HG02798 (cell line): ENCODE measurements around the gene ZNF763.
A peak's percentile ranks its signal among the peaks of the same experiment; 100 is the strongest.
"Not testable (repeated sequence)": the region's sequence is repeated elsewhere in the genome, so short reads cannot be mapped to it uniquely, and the experiment has no call there.

Source experiments
- ATAC-seq: cut with Tn5 transposase; IDR thresholded peaks from one replicate; pipeline ENCODE4 v1.9.1; 2021; ENCODE audit warnings: mild to moderate bottlenecking; ENCODE audit not compliant: unreplicated experiment, poor library complexity

Gene ZNF763

DNA sequence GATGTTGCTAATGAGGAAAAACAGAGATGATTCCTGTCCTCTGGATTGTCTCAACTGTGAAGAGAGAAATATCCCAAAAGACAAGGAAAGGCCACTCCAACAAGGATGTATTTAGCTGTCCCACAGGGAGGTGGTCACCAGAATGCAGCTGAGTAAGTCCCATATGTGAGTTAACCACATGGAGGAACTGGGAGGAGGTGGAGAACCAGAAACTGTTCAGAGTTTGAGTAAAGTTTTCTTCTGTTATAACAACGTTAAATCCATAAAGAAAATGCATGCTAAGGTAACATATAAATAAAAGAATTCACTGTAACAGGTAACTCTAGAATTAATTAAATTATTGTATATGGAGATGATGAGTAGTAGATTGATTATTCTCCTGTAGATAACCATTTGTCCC is 5.3 kb downstream of the ZNF763 start:
- no peak for ATAC-seq

DNA sequence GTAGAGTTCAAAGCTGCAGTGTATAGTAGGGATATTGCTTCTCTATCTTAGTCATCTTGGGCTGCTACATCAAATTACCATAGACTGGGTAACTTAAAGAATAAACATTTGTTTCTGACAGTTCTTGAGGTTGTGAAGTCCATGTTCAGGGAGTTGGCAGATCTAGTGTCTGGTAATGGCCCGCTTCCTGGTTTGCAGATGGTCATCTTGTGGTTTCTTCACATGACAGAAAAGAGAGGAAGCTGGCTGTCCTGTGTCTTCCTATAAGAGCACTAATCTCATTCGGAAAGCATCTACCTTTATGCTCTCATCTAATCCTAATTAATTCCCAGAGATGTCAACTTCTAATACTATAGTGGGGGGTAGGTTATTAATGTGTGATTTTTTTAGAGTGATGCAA is 6.2 kb downstream of the ZNF763 start:
- ATAC-seq, result no peak

GRCh38 chr19:11973019-11973810 is 8.4 kb downstream of the ZNF763 start:
- ATAC-seq, result no peak

DNA sequence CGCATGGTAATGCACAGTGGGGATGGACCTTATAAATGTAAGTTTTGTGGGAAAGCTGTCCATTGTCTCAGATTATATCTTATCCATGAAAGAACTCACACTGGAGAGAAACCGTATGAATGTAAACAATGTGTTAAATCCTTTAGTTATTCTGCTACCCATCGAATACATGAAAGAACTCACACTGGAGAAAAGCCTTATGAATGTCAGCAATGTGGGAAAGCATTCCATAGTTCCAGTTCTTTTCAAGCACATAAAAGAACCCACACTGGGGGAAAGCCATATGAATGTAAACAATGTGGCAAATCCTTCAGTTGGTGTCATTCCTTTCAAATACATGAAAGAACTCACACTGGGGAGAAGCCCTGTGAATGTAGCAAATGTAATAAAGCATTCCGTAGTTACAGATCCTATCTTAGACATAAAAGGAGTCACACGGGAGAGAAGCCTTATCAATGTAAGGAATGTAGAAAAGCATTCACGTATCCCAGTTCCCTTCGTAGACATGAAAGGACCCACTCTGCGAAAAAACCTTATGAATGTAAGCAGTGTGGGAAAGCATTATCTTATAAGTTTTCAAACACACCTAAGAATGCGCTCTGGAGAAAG is 13.8 kb downstream of the ZNF763 start:
- no peak for ATAC-seq

GRCh38 chr19:11979527-11979926 is 14.7 kb downstream of the ZNF763 start:
- ATAC-seq, result no peak

GRCh38 chr19:11982526-11982925 is 17.7 kb downstream of the ZNF763 start:
- ATAC-seq, result no peak

DNA sequence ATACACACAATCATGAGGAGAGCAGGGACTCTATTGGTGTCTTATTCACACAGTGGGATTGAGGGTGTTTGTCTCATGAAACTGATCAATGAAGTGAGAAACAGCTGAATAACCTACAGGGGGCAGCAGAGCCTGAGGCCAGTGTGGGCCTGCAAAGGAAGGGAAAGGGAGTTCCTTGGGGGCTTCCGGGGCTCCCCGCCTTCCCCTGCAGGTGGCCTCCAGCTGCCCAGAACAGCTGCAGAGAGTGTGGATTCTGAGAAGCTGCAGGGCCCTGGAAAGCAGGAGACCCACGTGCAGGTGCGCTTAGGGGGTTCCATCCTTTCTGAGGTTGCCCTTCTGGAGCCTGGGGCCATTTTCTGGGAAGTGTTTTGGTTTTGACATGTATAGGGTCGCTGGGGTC is 20.1 kb downstream of the ZNF763 start:
- ATAC-seq, result no peak

GRCh38 chr19:11986754-11987153 is 21.9 kb downstream of the ZNF763 start:
- ATAC-seq, result no peak

- ATAC-seq, result peak; percentile 84
Measured at GRCh38 chr19:11987405-11988281, 22.8 kb downstream of the ZNF763 start.

GRCh38 chr19:11989112-11989456 is 24.2 kb downstream of the ZNF763 start:
- ATAC-seq, result no peak

GRCh38 chr19:11991921-11992320 is 27.1 kb downstream of the ZNF763 start:
- not testable (repeated sequence) for ATAC-seq

GRCh38 chr19:11995174-11995573 is 30.3 kb downstream of the ZNF763 start:
- ATAC-seq, result no peak

GRCh38 chr19:12000152-12000981 is 35.5 kb downstream of the ZNF763 start:
- no peak for ATAC-seq

- ATAC-seq, result no peak
Measured at GRCh38 chr19:12015015-12015752, 50.3 kb downstream of the ZNF763 start.

DNA sequence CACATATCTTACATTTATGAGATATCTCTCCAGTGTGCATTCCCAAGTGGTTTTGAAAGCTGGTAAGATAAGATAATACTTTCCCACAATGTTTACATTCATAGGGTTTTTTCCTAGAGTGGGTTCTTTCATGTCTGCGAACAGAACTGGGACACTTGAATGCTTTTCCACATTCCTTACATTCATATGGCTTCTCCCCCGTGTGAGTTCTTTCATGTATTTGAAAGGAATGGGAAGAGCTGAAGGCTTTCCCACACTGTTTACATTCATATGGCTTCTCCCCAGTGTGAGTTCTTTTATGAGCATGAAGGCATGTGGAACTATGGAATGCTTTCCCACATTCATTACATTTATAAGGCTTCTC is 50.9 kb downstream of the ZNF763 start:
- ATAC-seq, result no peak
